Measurements from ENCODE around the gene BBS9. TPM values are rescaled to one million over a fixed set of nuclear protein-coding genes. Genes with fewer than 3 reads are reported as not detected.

BBS9 gene
- total and polyA plus RNA-seq, 2 of the 4 experiments (the other 2 are of a cell fraction) = 7.9 to 9.5 TPM

DNA sequence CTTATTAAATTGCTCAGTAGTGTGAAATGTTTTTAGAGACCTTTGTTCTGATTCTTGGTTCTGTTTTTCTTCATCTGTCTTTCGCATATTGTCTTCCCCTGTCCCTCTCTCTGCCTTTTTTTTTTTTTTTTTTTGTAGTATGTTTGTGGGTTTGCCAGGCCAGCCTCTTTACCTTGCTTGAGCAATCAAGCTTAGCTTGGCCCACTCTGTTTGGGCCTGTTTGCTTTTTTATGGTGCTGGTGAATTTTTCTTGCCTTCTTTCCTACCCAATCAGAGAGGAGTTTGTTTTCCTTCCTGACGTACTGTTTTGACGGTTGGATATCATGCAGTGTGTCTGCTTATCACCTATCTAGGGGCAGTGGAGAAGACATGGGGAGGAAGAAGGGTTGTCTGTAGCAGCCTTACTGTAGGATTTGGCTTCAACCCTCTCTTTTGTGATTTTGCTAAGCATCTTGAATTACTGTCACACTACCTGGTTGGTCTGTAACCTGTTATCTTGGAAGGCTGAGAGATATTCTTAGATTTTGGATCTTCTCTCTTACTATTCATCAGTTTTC lies 64.0 kb downstream of the BBS9 start:
- no peak for TF ChIP-seq POLR2A (IDR thresholded peaks at IDR 0.05; ENCODE audit: low read depth, low read length)
- no peak for TF ChIP-seq RFX5 (IDR thresholded peaks at IDR 0.05; ENCODE audit: low read depth, low read length)
- TF ChIP-seq, protein P1, sequence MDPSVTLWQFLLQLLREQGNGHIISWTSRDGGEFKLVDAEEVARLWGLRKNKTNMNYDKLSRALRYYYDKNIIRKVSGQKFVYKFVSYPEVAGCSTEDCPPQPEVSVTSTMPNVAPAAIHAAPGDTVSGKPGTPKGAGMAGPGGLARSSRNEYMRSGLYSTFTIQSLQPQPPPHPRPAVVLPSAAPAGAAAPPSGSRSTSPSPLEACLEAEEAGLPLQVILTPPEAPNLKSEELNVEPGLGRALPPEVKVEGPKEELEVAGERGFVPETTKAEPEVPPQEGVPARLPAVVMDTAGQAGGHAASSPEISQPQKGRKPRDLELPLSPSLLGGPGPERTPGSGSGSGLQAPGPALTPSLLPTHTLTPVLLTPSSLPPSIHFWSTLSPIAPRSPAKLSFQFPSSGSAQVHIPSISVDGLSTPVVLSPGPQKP (IDR thresholded peaks at IDR 0.05; ENCODE audit: borderline replicate concordance, low read depth, low read length) = no peak
- TF ChIP-seq RAD21 (IDR thresholded peaks at IDR 0.05; ENCODE audit: low read length) = no peak
- no peak for TF ChIP-seq MXI1 (IDR thresholded peaks at IDR 0.05; ENCODE audit: borderline replicate concordance, low read depth, low read length)
- TF ChIP-seq FOS (IDR thresholded peaks at IDR 0.05; ENCODE audit: low read depth, low read length) = no peak
- TF ChIP-seq CTCF (conservative IDR thresholded peaks at IDR 0.05; ENCODE audit: low read depth, low read length) = no peak
- no peak for TF ChIP-seq NFE2L2 (IDR thresholded peaks at IDR 0.05; ENCODE audit: low read depth, low read length)
- TF ChIP-seq, protein P2, sequence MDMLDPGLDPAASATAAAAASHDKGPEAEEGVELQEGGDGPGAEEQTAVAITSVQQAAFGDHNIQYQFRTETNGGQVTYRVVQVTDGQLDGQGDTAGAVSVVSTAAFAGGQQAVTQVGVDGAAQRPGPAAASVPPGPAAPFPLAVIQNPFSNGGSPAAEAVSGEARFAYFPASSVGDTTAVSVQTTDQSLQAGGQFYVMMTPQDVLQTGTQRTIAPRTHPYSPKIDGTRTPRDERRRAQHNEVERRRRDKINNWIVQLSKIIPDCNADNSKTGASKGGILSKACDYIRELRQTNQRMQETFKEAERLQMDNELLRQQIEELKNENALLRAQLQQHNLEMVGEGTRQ (IDR thresholded peaks at IDR 0.05; ENCODE audit: low read depth, low read length) = no peak
- no peak for TF ChIP-seq MAZ (IDR thresholded peaks at IDR 0.05; ENCODE audit: borderline replicate concordance, low read depth, low read length)
- TF ChIP-seq MAFK (IDR thresholded peaks at IDR 0.05; ENCODE audit: low read depth, low read length) = no peak
- no peak for TF ChIP-seq BHLHE40 (IDR thresholded peaks at IDR 0.05; ENCODE audit: low read depth, low read length)
- TF ChIP-seq RCOR1 (IDR thresholded peaks at IDR 0.05; ENCODE audit: insufficient replicate concordance, low read length) = no peak
- TF ChIP-seq CEBPB (IDR thresholded peaks at IDR 0.05; ENCODE audit: low read depth, low read length) = no peak
- no peak for TF ChIP-seq SMC3 (IDR thresholded peaks at IDR 0.05; ENCODE audit: low read depth, low read length)
- no peak for TF ChIP-seq CHD1 (IDR thresholded peaks at IDR 0.05; ENCODE audit: low read depth, low read length)
- Histone ChIP-seq H4K20me1 (ENCODE audit: insufficient read depth, low read length) (no peaks in the 10 kb centered on the region), H4K91ac (ENCODE audit: insufficient read depth, low read depth, low read length) (no peak overlapping the region), H3K9ac (ENCODE audit: low read depth, low read length) (no peak overlapping the region), H3K9me1 (ENCODE audit: insufficient read depth, low read length) (no peaks in the 10 kb centered on the region), H3K56ac (ENCODE audit: extremely low read depth, insufficient read depth, low read length) (no peak overlapping the region), H2AK5ac (ENCODE audit: low read depth, low read length) (no peak overlapping the region), H3K4ac (ENCODE audit: low read depth, low read length) (no peak overlapping the region), H3K4me3 (ENCODE audit: insufficient read depth, low read depth, low read length) (no peak overlapping the region), H2BK15ac (ENCODE audit: low read depth, low read length) (no peak overlapping the region), H4K8ac (ENCODE audit: low read depth in 2 of 2, low read length in 2 of 2) (no peak overlapping the region), H4K5ac (ENCODE audit: low read depth, low read length) (no peak overlapping the region), H3K36me3 (ENCODE audit: control insufficient read depth, insufficient read depth, low read length) (no peaks in the 10 kb centered on the region), H3K9me3 (ENCODE audit: control insufficient read depth, insufficient read depth, low read length) (no peaks in the 10 kb centered on the region), H3K79me1 (ENCODE audit: low read depth in 1 of 2, low read length in 2 of 2) (no peaks in the 10 kb centered on the region), H2BK20ac (ENCODE audit: low read depth, low read length) (no peak overlapping the region), H3K18ac (ENCODE audit: low read depth, low read length) (no peak overlapping the region), H3K27me3 (ENCODE audit: control insufficient read depth, insufficient read depth, low read length) (no peaks in the 10 kb centered on the region), H2BK5ac (ENCODE audit: low read depth, low read length, poor library complexity, severe bottlenecking) (no peak overlapping the region), H2AK9ac (replicated peaks; ENCODE audit: low read depth, low read length, poor library complexity) (no peak overlapping the region), H3K4me2 (ENCODE audit: low read depth, low read length) (no peak overlapping the region), H3K14ac (replicated peaks; ENCODE audit: low read depth, low read length) (no peak overlapping the region), H2BK120ac (ENCODE audit: low read depth, low read length) (no peak overlapping the region), H2AFZ (replicated peaks; ENCODE audit: low read length, poor library complexity) (no peak overlapping the region), H3K27ac (ENCODE audit: insufficient read depth, low read length) (no peak overlapping the region), H3K23ac (ENCODE audit: low read depth, low read length) (no peak overlapping the region), H3K4me1 (ENCODE audit: control insufficient read depth, insufficient read depth, low read length) (peaks cover 3% of the 10 kb centered on the region; the same call in 1 of the 2 replicates)
- ChIA-PET POLR2A (ENCODE audit: unreplicated experiment) (no interaction called here), CTCF (interaction anchor here (0.7 kb wide), 1 partner anchor 16 kb away, joined by 3 read pairs; no protein-coding TSS in a partner anchor)
- DNase-seq (no peak), ATAC-seq (ENCODE audit: low read depth) (no peak)
- in situ Hi-C loops (cut with MboI; ENCODE audit: low sequenced_read_pairs) = no loop called here
- intact Hi-C loops (cut with micrococcal nuclease) = no loop called here
- no TSS peak for BruUV-seq (replicated peaks)
- no CpG with 5 or more reads among the region's 3 CpGs for WGBS, 2 experiments (ENCODE audit: extremely low coverage in 2 of 2, insufficient read length in 1 of 2)
- dilution Hi-C loops (cut with HindIII; ENCODE audit: low sequenced_read_pairs, unreplicated experiment) = no loop called here
